IMR-90 (cell line): ENCODE results near the gene ZDHHC11B. TPM values are rescaled to one million over a fixed set of nuclear protein-coding genes. Genes with fewer than 3 reads are reported as not detected.

ENCODE experiments used
- ATAC-seq: fragments of 200-7000 bp; cut with Tn5 transposase; 2 replicates; pipeline ENCODE4 v1.9.1; 2020; ENCODE audit warnings: low read depth, mild to moderate bottlenecking, moderate library complexity
- BruUV-seq: library from RNA; stranded (reverse); fragments of 400-500 nt; replicated peaks from 2 replicates; lab custom pipeline; 2021; lab: Mats Ljungman, UMichigan
- CTCF ChIA-PET: fragments of 300-600 bp; formaldehyde crosslinking; extraction: SDS; loops from one replicate; lab custom pipeline; 2021; ENCODE audit warnings: antibody characterized with exemption; lab: Yijun Ruan, JAX
- POLR2A ChIA-PET: fragments of 300-600 bp; sonication (Branson Sonifier 250); formaldehyde crosslinking; loops from one replicate; lab custom pipeline; 2022; ENCODE audit warnings: antibody characterized with exemption; ENCODE audit not compliant: unreplicated experiment; lab: Charles Lee
- DNase-seq: peaks from one replicate; pipeline ENCODE4 v3.0.0; 2013
- H2AFZ ChIP-seq: replicated peaks from 2 replicates; pipeline ENCODE3; 2013; ENCODE audit warnings: low read length, mild to moderate bottlenecking; ENCODE audit not compliant: poor library complexity
- H2AK5ac ChIP-seq: 2 replicates; pipeline ENCODE4 v1.6.1; 2013; ENCODE audit warnings: low read depth, low read length, inconsistent platforms
- H2AK9ac ChIP-seq: replicated peaks from 2 replicates; pipeline ENCODE3; 2013; ENCODE audit warnings: mild to moderate bottlenecking, low read depth, low read length, moderate library complexity; ENCODE audit not compliant: poor library complexity
- H2BK120ac ChIP-seq: 2 replicates; pipeline ENCODE4 v1.6.1; 2013; ENCODE audit warnings: low read depth, low read length, inconsistent platforms
- H2BK15ac ChIP-seq: 3 replicates; pipeline ENCODE4 v1.6.1; 2013; ENCODE audit warnings: low read depth, low read length, inconsistent platforms
- H2BK20ac ChIP-seq: 2 replicates; pipeline ENCODE4 v1.6.1; 2013; ENCODE audit warnings: low read depth, mild to moderate bottlenecking, inconsistent platforms, low read length, moderate library complexity
- H2BK5ac ChIP-seq: 2 replicates; pipeline ENCODE4 v1.6.1; 2013; ENCODE audit warnings: mild to moderate bottlenecking, low read depth, low read length, inconsistent platforms; ENCODE audit not compliant: poor library complexity, severe bottlenecking
- H3K14ac ChIP-seq: replicated peaks from 2 replicates; pipeline ENCODE4 v1.6.1; 2013; ENCODE audit warnings: low read depth, low read length, inconsistent platforms
- H3K18ac ChIP-seq: 2 replicates; pipeline ENCODE4 v1.6.1; 2013; ENCODE audit warnings: low read depth, low read length, control low read depth
- H3K23ac ChIP-seq: 2 replicates; pipeline ENCODE4 v1.6.1; 2013; ENCODE audit warnings: low read depth, low read length, inconsistent platforms
- H3K27ac ChIP-seq: 2 replicates; pipeline ENCODE4 v1.5.1; 2013; ENCODE audit warnings: mild to moderate bottlenecking, control low read depth, low read length; ENCODE audit not compliant: insufficient read depth
- H3K27me3 ChIP-seq: 2 replicates; pipeline ENCODE4 v1.6.1; 2013; ENCODE audit warnings: low read length; ENCODE audit not compliant: control insufficient read depth, insufficient read depth
- H3K36me3 ChIP-seq: 2 replicates; pipeline ENCODE4 v1.6.1; 2013; ENCODE audit warnings: low read length, mixed read lengths; ENCODE audit not compliant: control insufficient read depth, insufficient read depth
- H3K4ac ChIP-seq: 2 replicates; pipeline ENCODE4 v1.6.1; 2013; ENCODE audit warnings: low read depth, low read length, inconsistent platforms
- H3K4me1 ChIP-seq: 2 replicates; pipeline ENCODE4 v1.6.1; 2013; ENCODE audit warnings: low read length, mixed read lengths; ENCODE audit not compliant: control insufficient read depth, insufficient read depth
- H3K4me2 ChIP-seq: 2 replicates; pipeline ENCODE4 v1.6.1; 2013; ENCODE audit warnings: low read depth, mild to moderate bottlenecking, control low read depth, low read length, moderate library complexity
- H3K4me3 ChIP-seq: 2 replicates; pipeline ENCODE4 v1.5.1; 2013; ENCODE audit warnings: low read depth, mild to moderate bottlenecking, control low read depth, low read length, moderate library complexity; ENCODE audit not compliant: insufficient read depth
- H3K56ac ChIP-seq: 2 replicates; pipeline ENCODE4 v1.6.1; 2013; ENCODE audit warnings: low read length, inconsistent platforms; ENCODE audit not compliant: insufficient read depth; ENCODE audit errors: extremely low read depth
- H3K79me1 ChIP-seq, 2 experiments: 2 replicates each; pipeline ENCODE4 v1.6.1; 2013; ENCODE audit warnings: low read length in 2 of 2, inconsistent platforms in 1 of 2, low read depth in 1 of 2
- H3K9ac ChIP-seq: 2 replicates; pipeline ENCODE4 v1.6.1; 2013; ENCODE audit warnings: low read depth, low read length, control low read depth
- H3K9me1 ChIP-seq: 2 replicates; pipeline ENCODE4 v1.6.1; 2013; ENCODE audit warnings: low read length, inconsistent platforms; ENCODE audit not compliant: insufficient read depth
- H3K9me3 ChIP-seq: 2 replicates; pipeline ENCODE4 v1.6.1; 2013; ENCODE audit warnings: low read length; ENCODE audit not compliant: control insufficient read depth, insufficient read depth
- H4K20me1 ChIP-seq: 2 replicates; pipeline ENCODE4 v1.6.1; 2013; ENCODE audit warnings: low read length, inconsistent platforms; ENCODE audit not compliant: insufficient read depth
- H4K5ac ChIP-seq: 2 replicates; pipeline ENCODE4 v1.6.1; 2013; ENCODE audit warnings: mild to moderate bottlenecking, low read depth, low read length, control low read depth
- H4K8ac ChIP-seq, 2 experiments: 2 replicates each; pipeline ENCODE4 v1.6.1; 2013; ENCODE audit warnings: low read depth in 2 of 2, low read length in 2 of 2, control low read depth in 1 of 2, inconsistent platforms in 1 of 2
- H4K91ac ChIP-seq: 2 replicates; pipeline ENCODE4 v1.6.1; 2013; ENCODE audit warnings: low read depth, low read length, inconsistent platforms; ENCODE audit not compliant: insufficient read depth
- CEBPB ChIP-seq: IDR thresholded peaks from 2 replicates; pipeline ENCODE4 v1.6.1; 2012; ENCODE audit warnings: low read depth, low read length, improper control_type of control experiment
- CHD1 ChIP-seq: IDR thresholded peaks from 2 replicates; pipeline ENCODE4 v1.6.1; 2012; ENCODE audit warnings: low read depth, low read length, improper control_type of control experiment
- ELK1 ChIP-seq: fragments of 150-350 bp; IDR thresholded peaks from 2 replicates; pipeline ENCODE4 v1.6.1; 2016; ENCODE audit warnings: low read depth, mild to moderate bottlenecking, low read length, moderate library complexity, borderline replicate concordance
- MAFK ChIP-seq: IDR thresholded peaks from 2 replicates; pipeline ENCODE4 v1.6.1; 2012; ENCODE audit warnings: low read depth, low read length, improper control_type of control experiment
- MAZ ChIP-seq: IDR thresholded peaks from 2 replicates; pipeline ENCODE4 v1.6.1; 2012; ENCODE audit warnings: low read depth, mild to moderate bottlenecking, low read length, improper control_type of control experiment, moderate library complexity, borderline replicate concordance
- MXI1 ChIP-seq: IDR thresholded peaks from 2 replicates; pipeline ENCODE4 v1.6.1; 2012; ENCODE audit warnings: low read depth, mild to moderate bottlenecking, low read length, moderate library complexity, borderline replicate concordance
- NFE2L2 ChIP-seq: fragments of 150-350 bp; IDR thresholded peaks from 2 replicates; pipeline ENCODE4 v1.6.1; 2016; ENCODE audit warnings: low read depth, mild to moderate bottlenecking, low read length
- POLR2A ChIP-seq: IDR thresholded peaks from 2 replicates; pipeline ENCODE4 v1.6.1; 2012; ENCODE audit warnings: mild to moderate bottlenecking, low read depth, low read length
- RAD21 ChIP-seq: IDR thresholded peaks from 2 replicates; pipeline ENCODE4 v1.6.1; 2012; ENCODE audit warnings: low read length, improper control_type of control experiment
- RCOR1 ChIP-seq: IDR thresholded peaks from 2 replicates; pipeline ENCODE4 v1.6.1; 2012; ENCODE audit warnings: mild to moderate bottlenecking, low read length, improper control_type of control experiment; ENCODE audit not compliant: insufficient replicate concordance
- SMC3 ChIP-seq: fragments of 150-350 bp; IDR thresholded peaks from 2 replicates; pipeline ENCODE4 v1.6.1; 2016; ENCODE audit warnings: low read depth, mild to moderate bottlenecking, antibody characterized with exemption, low read length, moderate library complexity
- USF2 ChIP-seq: fragments of 150-350 bp; IDR thresholded peaks from 2 replicates; pipeline ENCODE4 v1.6.1; 2017; ENCODE audit warnings: mild to moderate bottlenecking, antibody characterized with exemption, low read length, low read depth
- WGBS, 2 experiments: methylation state at CpG; one replicate each; pipeline versions ENCODE4 v1.1.5 to v1.1.7; 2013; ENCODE audit warnings: missing lambda C conversion rate in 2 of 2; ENCODE audit not compliant: insufficient read length in 1 of 2; ENCODE audit errors: extremely low coverage in 2 of 2; 5-methylcytosine and 5-hydroxymethylcytosine counted together
- dilution Hi-C: fragments of 300-500 bp; cut with HindIII; formaldehyde crosslinking; loops from one replicate; pipeline ENCODE4 v1.14.3; 2018; ENCODE audit warnings: low sequenced_read_pairs; ENCODE audit not compliant: unreplicated experiment
- in situ Hi-C: fragments of 300-500 bp; cut with MboI; formaldehyde crosslinking; loops from 3 replicates; pipeline ENCODE4 v1.14.3; 2019; ENCODE audit warnings: low sequenced_read_pairs, inconsistent platforms, mixed read lengths
- intact Hi-C: fragments of 100-400 bp; cut with micrococcal nuclease; formaldehyde crosslinking; loops from 2 replicates; pipeline ENCODE4 v1.10.0; 2022
- polyA plus RNA-seq, 3 experiments: library from polyadenylated mRNA; depleted of rRNA; stranded (reverse); fragments of >200 nt; gene quantifications; 2 replicates each; pipeline ENCODE4 v1.2.3, GENCODE V29; 2012; ENCODE audit warnings: low replicate concordance in 1 of 3
- total RNA-seq: library from RNA; depleted of rRNA; stranded (reverse); fragments of >200 nt; gene quantifications from 2 replicates; pipeline ENCODE4 v1.2.3, GENCODE V29; 2012

ZDHHC11B gene
- total and polyA plus RNA-seq, 2 of the 4 experiments (the other 2 are of a cell fraction), result 0.12 TPM; not detected in 1

- Histone ChIP-seq H4K91ac (no peak overlapping the region), H3K36me3 (no peaks in the 10 kb centered on the region), H3K14ac (no peak overlapping the region), H3K9ac (no peak overlapping the region), H3K23ac (no peak overlapping the region), H3K4me1 (no peaks in the 10 kb centered on the region), H3K27me3 (peaks cover 35% of the 10 kb centered on the region), H3K56ac (no peak overlapping the region), H2BK15ac (no peak overlapping the region), H2BK5ac (no peak overlapping the region), H3K9me1 (no peaks in the 10 kb centered on the region; the same call in 1 of the 2 replicates), H2BK20ac (no peak overlapping the region), H3K4ac (no peak overlapping the region), H2AK9ac (peak overlapping the region; percentile 79), H3K27ac (no peak overlapping the region), H3K9me3 (peaks cover 2% of the 10 kb centered on the region; the same call in 1 of the 2 replicates), H4K20me1 (no peaks in the 10 kb centered on the region), H3K18ac (no peak overlapping the region), H4K5ac (no peak overlapping the region), H3K4me2 (no peak overlapping the region), H3K79me1 (no peaks in the 10 kb centered on the region), H4K8ac (no peak overlapping the region), H2AFZ (no peak overlapping the region), H2AK5ac (no peak overlapping the region), H2BK120ac (no peak overlapping the region), H3K4me3 (no peak overlapping the region)
- ATAC-seq, result no peak
- intact Hi-C loops, result no loop called here
- no TSS peak for BruUV-seq
- POLR2A ChIA-PET, result no interaction called here
- dilution Hi-C loops, result no loop called here
- in situ Hi-C loops, result no loop called here
- TF ChIP-seq RCOR1, result no peak
- TF ChIP-seq CHD1, result no peak
- TF ChIP-seq ELK1, result no peak
- no peak for TF ChIP-seq MAZ
- TF ChIP-seq SMC3, result no peak
- TF ChIP-seq USF2, result no peak
- TF ChIP-seq RAD21, result no peak
- no peak for TF ChIP-seq NFE2L2
- no peak for TF ChIP-seq MXI1
- TF ChIP-seq MAFK, result no peak
- TF ChIP-seq CEBPB, result no peak
- no peak for TF ChIP-seq POLR2A
- no peak for DNase-seq
- WGBS, 2 experiments, result 77% methylated on average over 20 of the region's 22 CpGs; no CpG with 5 or more reads in 1 of the 2 experiments
- CTCF ChIA-PET, result no interaction called here
Measured at GRCh38 chr5:759781-760362, 24.7 kb downstream of the ZDHHC11B start.
